T-helper 2 cell treated with Interferon-gamma antibody and Interleukin-4, amounts not matched to agents 5 μg/mL and 100 μg/mL, for 36 hours (primary cell): ENCODE results near the gene UCN.
"Not testable (repeated sequence)": the region's sequence is repeated elsewhere in the genome, so short reads cannot be mapped to it uniquely, and the experiment has no call there.

ENCODE experiments used
- DNase-seq: peaks from one replicate; pipeline ENCODE4 v3.0.0; 2021; ENCODE audit warnings: low spot score
- H3K27ac Mint-ChIP-seq: one replicate; pipeline ENCODE4 v1.8.0; 2021; ENCODE audit warnings: mild to moderate bottlenecking, mixed read lengths
- H3K27me3 Mint-ChIP-seq: one replicate; pipeline ENCODE4 v1.8.0; 2021; ENCODE audit warnings: low read depth, mixed read lengths
- H3K36me3 Mint-ChIP-seq: one replicate; pipeline ENCODE4 v1.8.0; 2021; ENCODE audit warnings: low read depth, mixed read lengths
- H3K4me1 Mint-ChIP-seq: one replicate; pipeline ENCODE4 v1.8.0; 2021; ENCODE audit warnings: low read depth, mixed read lengths
- H3K4me3 Mint-ChIP-seq: one replicate; pipeline ENCODE4 v1.8.0; 2022; ENCODE audit warnings: mild to moderate bottlenecking, moderate library complexity, mixed read lengths
- H3K9me3 Mint-ChIP-seq: one replicate; pipeline ENCODE4 v1.8.0; 2021; ENCODE audit warnings: mixed read lengths

Gene UCN

DNA sequence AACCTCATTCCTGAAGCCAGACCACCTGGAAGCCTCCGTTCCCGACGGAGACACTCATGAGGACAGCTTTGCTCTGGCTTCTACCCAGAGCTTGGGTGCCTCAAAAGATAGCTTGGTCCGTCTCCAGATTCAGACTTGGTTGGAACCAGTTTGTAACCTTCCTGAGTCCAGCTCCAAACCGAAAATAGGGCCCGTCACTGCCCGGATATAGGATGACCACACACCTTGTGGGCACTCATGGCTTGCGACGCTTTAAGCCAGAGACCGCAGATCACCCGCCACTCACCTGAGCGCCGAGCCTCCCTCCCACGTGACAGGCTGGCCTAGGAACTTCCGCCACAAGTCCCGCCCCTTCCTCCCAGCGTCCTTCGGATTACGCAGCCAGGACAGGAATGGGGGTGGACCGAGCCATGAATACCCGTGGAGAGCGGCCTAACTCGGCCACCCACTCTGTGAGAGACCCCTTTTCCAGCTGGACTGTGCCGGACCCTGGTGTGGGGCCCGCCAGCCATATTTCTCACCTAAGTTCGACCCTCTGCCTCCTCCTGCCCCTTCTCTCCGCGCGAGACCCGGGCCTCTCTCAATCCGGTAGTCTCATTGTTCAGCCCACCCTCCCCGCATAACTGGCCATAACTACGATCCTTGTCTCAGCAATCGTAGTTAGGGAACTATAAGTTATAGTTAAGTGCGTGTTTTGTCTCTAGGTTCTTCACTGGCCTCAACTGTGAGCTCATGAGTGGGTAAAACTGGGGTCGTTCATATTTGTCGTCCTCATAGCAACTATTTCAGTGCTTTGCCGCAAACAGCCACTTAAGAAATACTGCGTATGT is 14.7 kb upstream of the UCN start, which contains the start of gene MPV17:
Gene MPV17, minus strand, starts transcription at position 332 of the 830 bp plus-strand sequence. CDS start 580 bp downstream, outside the sequence.
- peak; percentile 88 for DNase-seq
- H3K4me1 Mint-ChIP-seq, result peaks cover 15% of the 10 kb centered on the region
- H3K9me3 Mint-ChIP-seq, result no peaks in the 10 kb centered on the region
- peak within 1 kb of the TSS; percentile 99 for H3K4me3 Mint-ChIP-seq
- no peaks in the 10 kb centered on the region for H3K27me3 Mint-ChIP-seq
- H3K36me3 Mint-ChIP-seq, result peaks cover 26% of the 10 kb centered on the region
- H3K27ac Mint-ChIP-seq, result peak within 1 kb of the TSS; percentile 97

DNA sequence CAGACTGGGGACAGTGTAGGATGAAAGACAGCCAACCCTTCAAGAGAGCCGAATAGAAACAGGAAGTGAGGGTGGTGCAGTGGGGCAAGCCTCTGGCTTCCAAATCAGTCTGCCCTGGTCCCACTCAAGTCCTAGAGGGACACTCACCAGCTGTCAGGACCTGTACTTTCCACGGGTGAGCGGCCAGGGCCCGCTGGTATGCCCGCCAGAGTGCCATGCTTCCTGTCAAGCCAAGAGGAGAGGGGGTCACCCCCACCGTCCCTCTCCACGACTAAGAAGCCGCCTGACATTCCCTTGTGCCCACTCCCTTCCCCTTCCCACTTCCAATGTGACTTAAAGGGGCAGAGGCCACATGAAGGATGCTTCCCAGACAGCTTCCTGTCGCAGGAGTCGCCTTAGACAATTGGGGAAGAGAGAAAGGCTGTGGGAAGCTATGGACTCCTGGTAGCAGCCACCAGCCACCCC is 14.1 kb upstream of the UCN start:
- H3K4me1 Mint-ChIP-seq, result peaks cover 15% of the 10 kb centered on the region
- peak overlapping the region; percentile 97 for H3K27ac Mint-ChIP-seq
- H3K27me3 Mint-ChIP-seq, result no peaks in the 10 kb centered on the region
- peak overlapping the region; percentile 99 for H3K4me3 Mint-ChIP-seq
- DNase-seq, result no peak
- no peaks in the 10 kb centered on the region for H3K9me3 Mint-ChIP-seq
- peaks cover 23% of the 10 kb centered on the region for H3K36me3 Mint-ChIP-seq

GRCh38 chr2:27320958-27321543 is 12.8 kb upstream of the UCN start:
- H3K9me3 Mint-ChIP-seq, result no peaks in the 10 kb centered on the region
- H3K27ac Mint-ChIP-seq, result peak overlapping the region; percentile 38
- H3K4me3 Mint-ChIP-seq, result no peak overlapping the region
- H3K27me3 Mint-ChIP-seq, result no peaks in the 10 kb centered on the region
- H3K36me3 Mint-ChIP-seq, result peaks cover 11% of the 10 kb centered on the region
- no peak for DNase-seq
- H3K4me1 Mint-ChIP-seq, result peaks cover 15% of the 10 kb centered on the region

DNA sequence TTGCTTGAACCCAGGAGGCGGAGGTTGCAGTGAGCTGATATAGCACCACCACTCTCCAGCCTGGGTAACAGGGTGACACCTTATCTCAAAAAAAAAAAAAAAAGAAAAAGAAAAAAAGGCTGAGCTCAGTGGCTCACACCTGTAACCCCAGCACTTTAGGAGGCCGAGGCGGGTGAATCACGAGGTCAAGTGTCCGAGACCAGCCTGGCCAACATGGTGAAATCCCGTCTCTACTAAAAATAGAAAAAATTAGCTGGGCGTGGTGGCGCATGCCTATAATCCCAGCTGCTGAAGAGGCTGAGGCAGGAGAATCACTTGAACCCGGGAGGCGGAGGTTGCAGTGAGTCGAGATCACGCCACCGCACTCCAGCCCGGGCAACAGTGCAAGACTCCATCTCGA is 11.6 kb upstream of the UCN start:
- peaks cover 15% of the 10 kb centered on the region for H3K4me1 Mint-ChIP-seq
- H3K27me3 Mint-ChIP-seq, H3K4me3 Mint-ChIP-seq, DNase-seq, H3K27ac Mint-ChIP-seq, H3K36me3 Mint-ChIP-seq, H3K9me3 Mint-ChIP-seq: not testable (repeated sequence)

DNA sequence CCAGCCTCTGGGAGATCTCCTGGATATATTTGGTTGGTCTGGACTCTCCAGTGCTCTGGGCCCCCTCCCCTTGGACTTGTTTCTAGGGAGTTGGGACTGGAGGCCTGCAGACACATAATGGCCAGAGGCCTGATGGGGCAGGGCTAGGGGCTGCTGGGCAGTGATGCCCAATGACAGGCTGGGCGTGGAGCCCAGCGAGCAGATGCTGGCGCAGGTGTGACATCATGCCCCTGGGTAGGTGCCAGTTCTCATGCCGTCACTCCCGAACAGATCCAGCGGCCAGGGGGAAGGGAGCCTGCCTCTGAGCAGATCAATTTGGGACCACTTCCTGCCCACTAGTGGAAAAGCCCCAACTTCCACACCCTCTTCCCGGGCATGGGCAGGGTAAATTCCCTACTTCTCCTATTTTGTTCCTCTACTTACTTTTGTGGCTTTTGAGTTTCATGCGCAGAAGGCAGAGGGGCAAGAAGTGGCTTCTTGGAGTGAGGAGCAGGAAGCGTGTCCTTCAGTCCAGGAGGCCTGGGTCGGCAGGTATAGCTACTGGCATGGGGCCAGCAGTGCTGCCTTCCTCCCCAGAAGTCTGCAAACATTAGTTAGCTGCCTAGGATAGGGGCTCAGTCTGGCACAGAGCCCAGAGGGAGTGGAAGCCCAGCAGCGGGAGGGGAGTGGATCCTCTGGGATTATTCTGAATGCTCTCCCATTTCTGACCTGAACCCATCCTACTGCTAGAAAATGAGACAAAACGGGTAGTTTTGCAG is 8.6 kb upstream of the UCN start:
- no peaks in the 10 kb centered on the region for H3K9me3 Mint-ChIP-seq
- peaks cover 7% of the 10 kb centered on the region for H3K4me1 Mint-ChIP-seq
- no peaks in the 10 kb centered on the region for H3K27me3 Mint-ChIP-seq
- peaks cover 2% of the 10 kb centered on the region for H3K36me3 Mint-ChIP-seq
- no peak overlapping the region for H3K27ac Mint-ChIP-seq
- no peak overlapping the region for H3K4me3 Mint-ChIP-seq
- DNase-seq, result no peak

DNA sequence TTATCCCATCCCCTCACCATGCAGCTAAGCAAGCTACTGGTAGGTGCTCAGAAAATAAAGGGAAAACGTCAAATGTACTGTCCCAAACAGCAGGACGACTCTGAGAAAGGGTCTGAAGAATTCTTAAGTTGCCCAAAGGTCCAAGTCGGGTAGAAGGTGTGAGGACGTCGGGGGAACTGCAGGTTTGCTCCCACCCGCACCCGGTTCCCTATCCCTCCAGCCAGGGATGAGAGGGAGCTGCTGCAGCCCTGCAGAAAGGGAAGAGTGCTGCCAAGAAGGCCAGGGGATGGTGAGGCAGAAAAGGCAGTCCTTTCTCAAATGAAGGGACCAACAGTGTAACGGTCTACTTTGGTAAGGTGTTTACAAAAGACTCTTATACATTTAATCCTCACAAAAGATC is 6.9 kb upstream of the UCN start:
- H3K4me1 Mint-ChIP-seq, result peaks cover 3% of the 10 kb centered on the region
- no peaks in the 10 kb centered on the region for H3K9me3 Mint-ChIP-seq
- DNase-seq, result no peak
- no peak overlapping the region for H3K4me3 Mint-ChIP-seq
- H3K27ac Mint-ChIP-seq, result no peak overlapping the region
- no peaks in the 10 kb centered on the region for H3K27me3 Mint-ChIP-seq
- H3K36me3 Mint-ChIP-seq, result peaks cover 3% of the 10 kb centered on the region

DNA sequence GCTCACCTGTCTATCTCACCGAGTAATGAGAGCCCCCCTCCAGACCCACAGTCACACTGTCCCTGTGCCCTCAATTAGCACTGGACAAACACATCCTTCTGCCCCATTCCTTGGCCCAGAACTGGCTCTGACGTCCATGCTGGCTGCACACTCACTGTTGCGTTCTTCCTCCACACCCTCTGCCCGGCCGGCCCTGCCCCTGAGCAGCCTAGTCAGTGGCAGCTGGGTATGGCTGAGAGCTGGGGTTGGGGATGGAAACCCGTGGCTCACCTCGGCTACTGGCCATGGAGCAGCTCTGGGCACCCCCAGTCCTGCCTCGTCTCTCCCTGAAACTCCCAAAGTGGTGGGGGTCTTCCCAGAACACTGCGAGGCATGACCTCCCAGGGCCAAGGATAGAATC is 6.5 kb upstream of the UCN start:
- Mint-ChIP-seq H3K36me3 (peaks cover 5% of the 10 kb centered on the region), H3K9me3 (no peaks in the 10 kb centered on the region), H3K4me3 (no peak overlapping the region), H3K4me1 (peaks cover 3% of the 10 kb centered on the region), H3K27ac (no peak overlapping the region), H3K27me3 (no peaks in the 10 kb centered on the region)
- no peak for DNase-seq

GRCh38 chr2:27313882-27314645 is 5.8 kb upstream of the UCN start:
- Mint-ChIP-seq H3K27ac (no peak overlapping the region), H3K27me3 (no peaks in the 10 kb centered on the region), H3K9me3 (no peaks in the 10 kb centered on the region), H3K36me3 (peaks cover 8% of the 10 kb centered on the region), H3K4me1 (peaks cover 3% of the 10 kb centered on the region), H3K4me3 (no peak overlapping the region)
- DNase-seq, result no peak

- Mint-ChIP-seq H3K36me3 (peaks cover 11% of the 10 kb centered on the region), H3K9me3 (no peaks in the 10 kb centered on the region), H3K27ac (no peak overlapping the region), H3K27me3 (peaks cover 4% of the 10 kb centered on the region), H3K4me3 (no peak overlapping the region), H3K4me1 (peaks cover 3% of the 10 kb centered on the region)
- no peak for DNase-seq
These were observed 3.9 kb upstream of the UCN start for GRCh38 chr2:27312152-27312551.

DNA sequence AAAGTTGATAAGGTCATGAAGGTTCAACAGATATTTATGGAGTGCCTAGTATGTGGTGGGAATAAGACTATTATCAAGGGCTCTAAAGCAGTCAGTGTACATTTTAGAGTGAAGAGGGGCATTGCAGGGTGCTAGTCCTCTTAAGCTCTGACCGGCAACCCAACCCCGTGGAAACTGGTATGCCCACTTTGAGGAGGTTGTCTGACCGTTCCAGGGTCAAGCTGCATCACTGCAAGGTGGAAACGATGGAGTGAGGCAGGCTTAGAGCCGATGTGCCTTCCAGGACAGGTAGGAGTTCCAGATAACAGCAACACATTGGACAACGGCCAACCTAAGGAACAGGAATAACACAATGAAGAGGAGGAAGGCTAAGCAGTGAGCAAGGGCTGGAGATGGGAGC is 1.4 kb upstream of the UCN start:
- Mint-ChIP-seq H3K36me3 (peaks cover 11% of the 10 kb centered on the region), H3K27me3 (peaks cover 19% of the 10 kb centered on the region), H3K4me3 (no peak overlapping the region), H3K4me1 (peaks cover 3% of the 10 kb centered on the region), H3K27ac (no peak overlapping the region), H3K9me3 (no peaks in the 10 kb centered on the region)
- no peak for DNase-seq

GRCh38 chr2:27307545-27308358 is 493 bp downstream of the UCN start:
- Mint-ChIP-seq H3K27me3 (peaks cover 21% of the 10 kb centered on the region), H3K27ac (no peak overlapping the region), H3K4me1 (peaks cover 2% of the 10 kb centered on the region), H3K9me3 (no peaks in the 10 kb centered on the region), H3K4me3 (no peak overlapping the region), H3K36me3 (peaks cover 11% of the 10 kb centered on the region)
- no peak for DNase-seq

DNA sequence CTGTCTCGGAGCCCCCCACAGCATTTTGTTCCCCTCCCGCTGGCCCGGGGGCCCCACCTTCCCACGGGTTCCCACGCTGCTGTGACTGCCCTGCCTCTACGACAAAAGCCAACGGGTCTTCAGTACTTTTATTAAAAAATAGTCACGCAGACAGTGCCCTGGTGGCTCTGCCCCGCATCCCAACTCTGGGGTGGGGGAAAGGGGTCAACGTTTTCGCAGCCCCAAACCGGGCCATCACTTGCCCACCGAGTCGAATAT is 1.0 kb downstream of the UCN start:
- Mint-ChIP-seq H3K36me3 (peaks cover 10% of the 10 kb centered on the region), H3K4me1 (peaks cover 3% of the 10 kb centered on the region), H3K27me3 (peaks cover 21% of the 10 kb centered on the region), H3K27ac (no peak overlapping the region), H3K9me3 (no peaks in the 10 kb centered on the region), H3K4me3 (no peak overlapping the region)
- no peak for DNase-seq
